HCT116 (cell line): Measurements from ENCODE around the gene HACE1.

Experiments used
- CEBPB ChIP-seq: IDR thresholded peaks from 2 replicates; pipeline ENCODE4 v1.6.1; 2012; ENCODE audit warnings: low read depth
- EGR1 ChIP-seq: IDR thresholded peaks from 2 replicates; pipeline ENCODE4 v1.6.1; 2012; ENCODE audit warnings: low read depth
- EZH2 ChIP-seq: fragments of 200-600 bp; sonication (generic); IDR thresholded peaks from 2 replicates; pipeline ENCODE4 v1.6.1; 2017; ENCODE audit warnings: antibody characterized with exemption, mixed run types
- EZH2phosphoT487 ChIP-seq: fragments of 200-600 bp; IDR thresholded peaks from 2 replicates; pipeline ENCODE4 v1.6.1; 2018; ENCODE audit warnings: antibody characterized with exemption, borderline replicate concordance
- JUND ChIP-seq: IDR thresholded peaks from 2 replicates; pipeline ENCODE4 v1.6.1; 2012
- POLR2A ChIP-seq: IDR thresholded peaks from 2 replicates; pipeline ENCODE4 v1.7.0; 2011; ENCODE audit warnings: borderline replicate concordance; ENCODE audit not compliant: insufficient read depth, insufficient read length; ENCODE audit errors: extremely low read depth
- RAD21 ChIP-seq: IDR thresholded peaks from 2 replicates; pipeline ENCODE4 v1.6.1; 2012; ENCODE audit warnings: low read depth, mild to moderate bottlenecking
- SIN3A ChIP-seq: IDR thresholded peaks from 2 replicates; pipeline ENCODE4 v1.6.1; 2012; ENCODE audit warnings: low read depth
- SP1 ChIP-seq: IDR thresholded peaks from 2 replicates; pipeline ENCODE4 v1.6.1; 2012; ENCODE audit warnings: low read depth
- YY1 ChIP-seq: IDR thresholded peaks from 2 replicates; pipeline ENCODE4 v1.6.1; 2011; ENCODE audit warnings: low read length, low read depth, moderate library complexity, mild to moderate bottlenecking; ENCODE audit not compliant: insufficient replicate concordance; ENCODE audit errors: extremely low read depth
- ZNF274 ChIP-seq: fragments of 200-500 bp; sonication (Bioruptor generic); IDR thresholded peaks from 2 replicates; pipeline ENCODE4 v1.6.1; 2014; ENCODE audit warnings: mild to moderate bottlenecking, low read depth, low read length, inconsistent platforms
- TF ChIP-seq, protein P1 (sequence below), 3 experiments: fragments of 200-600 bp in 1 of 3; sonication (generic) in 1 of 3; IDR thresholded peaks in 2 of 3; conservative IDR thresholded peaks in 1 of 3; 2 replicates each; pipeline ENCODE4 v1.5.1; 2012 to 2017; ENCODE audit warnings: low read depth in 2 of 3, low read length in 2 of 3, antibody characterized with exemption in 1 of 3, borderline replicate concordance in 1 of 3, control low read depth in 1 of 3, mild to moderate bottlenecking in 1 of 3, mixed read lengths in 1 of 3, mixed run types in 1 of 3, moderate library complexity in 1 of 3; ENCODE audit not compliant: insufficient read depth in 1 of 3
- TF ChIP-seq, protein P2 (sequence below): IDR thresholded peaks from 2 replicates; pipeline ENCODE4 v1.6.1; 2011; ENCODE audit warnings: mild to moderate bottlenecking, low read length, moderate library complexity; ENCODE audit not compliant: insufficient replicate concordance; ENCODE audit errors: extremely low read depth
- TF ChIP-seq, protein P3 (sequence below): IDR thresholded peaks from 2 replicates; pipeline ENCODE4 v1.6.1; 2012; ENCODE audit warnings: low read depth

DNA sequence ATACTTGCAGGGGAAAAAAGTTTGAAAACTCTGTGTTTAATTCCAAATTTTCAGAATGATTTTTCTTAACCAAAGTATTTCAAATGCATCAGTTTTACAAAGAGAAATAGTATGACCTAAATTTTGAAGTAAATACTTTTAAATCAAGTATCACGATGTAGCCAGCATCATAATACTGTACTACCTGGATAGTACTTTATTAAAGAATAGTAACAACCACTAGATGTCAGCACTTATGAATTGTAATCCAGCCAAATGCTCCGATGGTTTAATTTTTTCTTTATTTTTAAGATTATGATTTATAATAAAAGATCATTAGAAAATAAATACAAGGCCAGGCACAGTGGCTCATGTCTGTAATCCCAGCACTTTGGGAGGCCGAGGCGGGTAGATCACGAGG is 37.2 kb upstream of the HACE1 start:
- no peak for TF ChIP-seq POLR2A
- TF ChIP-seq YY1 = no peak
- TF ChIP-seq, protein P1, sequence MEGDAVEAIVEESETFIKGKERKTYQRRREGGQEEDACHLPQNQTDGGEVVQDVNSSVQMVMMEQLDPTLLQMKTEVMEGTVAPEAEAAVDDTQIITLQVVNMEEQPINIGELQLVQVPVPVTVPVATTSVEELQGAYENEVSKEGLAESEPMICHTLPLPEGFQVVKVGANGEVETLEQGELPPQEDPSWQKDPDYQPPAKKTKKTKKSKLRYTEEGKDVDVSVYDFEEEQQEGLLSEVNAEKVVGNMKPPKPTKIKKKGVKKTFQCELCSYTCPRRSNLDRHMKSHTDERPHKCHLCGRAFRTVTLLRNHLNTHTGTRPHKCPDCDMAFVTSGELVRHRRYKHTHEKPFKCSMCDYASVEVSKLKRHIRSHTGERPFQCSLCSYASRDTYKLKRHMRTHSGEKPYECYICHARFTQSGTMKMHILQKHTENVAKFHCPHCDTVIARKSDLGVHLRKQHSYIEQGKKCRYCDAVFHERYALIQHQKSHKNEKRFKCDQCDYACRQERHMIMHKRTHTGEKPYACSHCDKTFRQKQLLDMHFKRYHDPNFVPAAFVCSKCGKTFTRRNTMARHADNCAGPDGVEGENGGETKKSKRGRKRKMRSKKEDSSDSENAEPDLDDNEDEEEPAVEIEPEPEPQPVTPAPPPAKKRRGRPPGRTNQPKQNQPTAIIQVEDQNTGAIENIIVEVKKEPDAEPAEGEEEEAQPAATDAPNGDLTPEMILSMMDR (IDR thresholded peaks at IDR 0.05 in 2 of 3, conservative IDR thresholded peaks at IDR 0.05 in 1 of 3; ENCODE audit: borderline replicate concordance in 1 of 3, insufficient read depth in 1 of 3, low read depth in 2 of 3, low read length in 2 of 3) = peak; percentile 17 to 39 (median 36); a peak in 5 of 6 replicates
- TF ChIP-seq EZH2 = no peak
- TF ChIP-seq RAD21 = peak; percentile 35; the same call in 1 of the 2 replicates
- TF ChIP-seq, protein P2, sequence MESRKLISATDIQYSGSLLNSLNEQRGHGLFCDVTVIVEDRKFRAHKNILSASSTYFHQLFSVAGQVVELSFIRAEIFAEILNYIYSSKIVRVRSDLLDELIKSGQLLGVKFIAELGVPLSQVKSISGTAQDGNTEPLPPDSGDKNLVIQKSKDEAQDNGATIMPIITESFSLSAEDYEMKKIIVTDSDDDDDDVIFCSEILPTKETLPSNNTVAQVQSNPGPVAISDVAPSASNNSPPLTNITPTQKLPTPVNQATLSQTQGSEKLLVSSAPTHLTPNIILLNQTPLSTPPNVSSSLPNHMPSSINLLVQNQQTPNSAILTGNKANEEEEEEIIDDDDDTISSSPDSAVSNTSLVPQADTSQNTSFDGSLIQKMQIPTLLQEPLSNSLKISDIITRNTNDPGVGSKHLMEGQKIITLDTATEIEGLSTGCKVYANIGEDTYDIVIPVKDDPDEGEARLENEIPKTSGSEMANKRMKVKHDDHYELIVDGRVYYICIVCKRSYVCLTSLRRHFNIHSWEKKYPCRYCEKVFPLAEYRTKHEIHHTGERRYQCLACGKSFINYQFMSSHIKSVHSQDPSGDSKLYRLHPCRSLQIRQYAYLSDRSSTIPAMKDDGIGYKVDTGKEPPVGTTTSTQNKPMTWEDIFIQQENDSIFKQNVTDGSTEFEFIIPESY = no peak
- no peak for TF ChIP-seq SIN3A
- TF ChIP-seq CEBPB = no peak
- TF ChIP-seq, protein P3, sequence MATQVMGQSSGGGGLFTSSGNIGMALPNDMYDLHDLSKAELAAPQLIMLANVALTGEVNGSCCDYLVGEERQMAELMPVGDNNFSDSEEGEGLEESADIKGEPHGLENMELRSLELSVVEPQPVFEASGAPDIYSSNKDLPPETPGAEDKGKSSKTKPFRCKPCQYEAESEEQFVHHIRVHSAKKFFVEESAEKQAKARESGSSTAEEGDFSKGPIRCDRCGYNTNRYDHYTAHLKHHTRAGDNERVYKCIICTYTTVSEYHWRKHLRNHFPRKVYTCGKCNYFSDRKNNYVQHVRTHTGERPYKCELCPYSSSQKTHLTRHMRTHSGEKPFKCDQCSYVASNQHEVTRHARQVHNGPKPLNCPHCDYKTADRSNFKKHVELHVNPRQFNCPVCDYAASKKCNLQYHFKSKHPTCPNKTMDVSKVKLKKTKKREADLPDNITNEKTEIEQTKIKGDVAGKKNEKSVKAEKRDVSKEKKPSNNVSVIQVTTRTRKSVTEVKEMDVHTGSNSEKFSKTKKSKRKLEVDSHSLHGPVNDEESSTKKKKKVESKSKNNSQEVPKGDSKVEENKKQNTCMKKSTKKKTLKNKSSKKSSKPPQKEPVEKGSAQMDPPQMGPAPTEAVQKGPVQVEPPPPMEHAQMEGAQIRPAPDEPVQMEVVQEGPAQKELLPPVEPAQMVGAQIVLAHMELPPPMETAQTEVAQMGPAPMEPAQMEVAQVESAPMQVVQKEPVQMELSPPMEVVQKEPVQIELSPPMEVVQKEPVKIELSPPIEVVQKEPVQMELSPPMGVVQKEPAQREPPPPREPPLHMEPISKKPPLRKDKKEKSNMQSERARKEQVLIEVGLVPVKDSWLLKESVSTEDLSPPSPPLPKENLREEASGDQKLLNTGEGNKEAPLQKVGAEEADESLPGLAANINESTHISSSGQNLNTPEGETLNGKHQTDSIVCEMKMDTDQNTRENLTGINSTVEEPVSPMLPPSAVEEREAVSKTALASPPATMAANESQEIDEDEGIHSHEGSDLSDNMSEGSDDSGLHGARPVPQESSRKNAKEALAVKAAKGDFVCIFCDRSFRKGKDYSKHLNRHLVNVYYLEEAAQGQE = no peak
- TF ChIP-seq SP1 = no peak
- TF ChIP-seq ZNF274 = no peak
- TF ChIP-seq EGR1 = no peak
- TF ChIP-seq EZH2phosphoT487 = no peak
- TF ChIP-seq JUND = no peak
